SK-N-SH (cell line): ENCODE data around the gene REELD1. TPM values are rescaled to one million over a fixed set of nuclear protein-coding genes. Genes with fewer than 3 reads are reported as not detected.

ENCODE experiments used
- CTCF ChIA-PET: fragments of 300-600, 350-600 bp; formaldehyde crosslinking; extraction: SDS; loops from one replicate; lab custom pipeline; 2021; lab: Yijun Ruan, JAX
- POLR2A ChIA-PET: fragments of 350-600 bp; sonication (Branson Sonifier 250); formaldehyde crosslinking; extraction: SDS; loops from one replicate; lab custom pipeline; 2020; ENCODE audit warnings: antibody characterized with exemption, inconsistent platforms; lab: Yijun Ruan, JAX
- DNase-seq: peaks from one replicate; pipeline ENCODE4 v3.0.0; 2012
- H2AFZ ChIP-seq: fragments of 200-600 bp; sonication (generic); 2 replicates; pipeline ENCODE4 v1.8.1; 2016; ENCODE audit warnings: antibody characterized with exemption, mild to moderate bottlenecking, low read depth
- H3F3A ChIP-seq: fragments of 200-600 bp; sonication (generic); replicated peaks from 2 replicates; pipeline ENCODE3; 2016; ENCODE audit warnings: antibody characterized with exemption, mild to moderate bottlenecking; ENCODE audit not compliant: insufficient read depth
- H3K27ac ChIP-seq, 2 experiments: fragments of 200-500 bp in 1 of 2; fragments of 200-600 bp in 1 of 2; sonication (Bioruptor generic) in 1 of 2; sonication (generic), shearing (Covaris generic) in 1 of 2; 2 replicates each; pipeline versions ENCODE4 v1.5.1 to v1.6.1; 2014 to 2016; ENCODE audit warnings: low read depth in 2 of 2, inconsistent platforms in 1 of 2, low read length in 1 of 2, mild to moderate bottlenecking in 1 of 2, mixed read lengths in 1 of 2
- H3K27me3 ChIP-seq: fragments of 200-600 bp; sonication (generic), shearing (Covaris generic); 2 replicates; pipeline ENCODE4 v1.6.1; 2016; ENCODE audit warnings: mixed run types; ENCODE audit not compliant: insufficient read depth
- H3K36me3 ChIP-seq, 2 experiments: fragments of 200-500 bp in 1 of 2; fragments of 200-600 bp in 1 of 2; sonication (Bioruptor generic) in 1 of 2; sonication (generic) in 1 of 2; replicated peaks in 1 of 2; 2 replicates each; pipeline versions ENCODE3 to v1.5.1; 2014 to 2016; ENCODE audit warnings: low read length in 1 of 2, mild to moderate bottlenecking in 1 of 2; ENCODE audit not compliant: insufficient read depth in 2 of 2, control insufficient read depth in 1 of 2
- H3K4me1 ChIP-seq, 2 experiments: fragments of 200-500 bp in 1 of 2; fragments of 200-600 bp in 1 of 2; sonication (Bioruptor generic) in 1 of 2; sonication (generic), shearing (Covaris generic) in 1 of 2; 2 replicates each; pipeline versions ENCODE4 v1.5.1 to v1.6.1; 2014 to 2016; ENCODE audit warnings: low read depth in 1 of 2, low read length in 1 of 2, mixed run types in 1 of 2; ENCODE audit not compliant: insufficient read depth in 2 of 2, control insufficient read depth in 1 of 2
- H3K4me2 ChIP-seq: fragments of 200-600 bp; sonication (generic), shearing (Covaris generic); 2 replicates; pipeline ENCODE4 v1.6.1; 2017; ENCODE audit warnings: mixed run types
- H3K4me3 ChIP-seq, 2 experiments: fragments of 200-500 bp in 1 of 2; fragments of 200-600 bp in 1 of 2; sonication (Bioruptor generic) in 1 of 2; sonication (generic), shearing (Covaris generic) in 1 of 2; 2 replicates each; pipeline versions ENCODE4 v1.5.1 to v1.8.1; 2014 to 2016; ENCODE audit warnings: low read depth in 2 of 2, inconsistent platforms in 1 of 2, low read length in 1 of 2, mild to moderate bottlenecking in 1 of 2, mixed read lengths in 1 of 2, moderate library complexity in 1 of 2
- H3K79me2 ChIP-seq: fragments of 200-600 bp; sonication (generic); 2 replicates; pipeline ENCODE4 v1.8.1; 2017; ENCODE audit warnings: mild to moderate bottlenecking; ENCODE audit not compliant: insufficient read depth
- H3K9ac ChIP-seq: fragments of 200-600 bp; sonication (generic); 2 replicates; pipeline ENCODE4 v1.6.1; 2017; ENCODE audit warnings: mixed run types
- H3K9me2 ChIP-seq: fragments of 200-600 bp; sonication (generic); 2 replicates; pipeline ENCODE4 v1.6.1; 2017; ENCODE audit warnings: mixed run types
- H3K9me3 ChIP-seq: fragments of 200-600 bp; sonication (generic); 2 replicates; pipeline ENCODE4 v1.6.1; 2017; ENCODE audit warnings: mixed run types, mild to moderate bottlenecking, moderate library complexity
- H4K20me1 ChIP-seq: fragments of 200-600 bp; sonication (generic); 2 replicates; pipeline ENCODE4 v1.6.1; 2017; ENCODE audit warnings: mild to moderate bottlenecking, mixed run types; ENCODE audit not compliant: insufficient read depth
- ELF1 ChIP-seq: IDR thresholded peaks from 2 replicates; pipeline ENCODE4 v1.4.0; 2012
- MAX ChIP-seq: IDR thresholded peaks from 2 replicates; pipeline ENCODE4 v1.4.0; 2012; ENCODE audit warnings: low read depth
- POLR2AphosphoS5 ChIP-seq: IDR thresholded peaks from 2 replicates; pipeline ENCODE4 v1.6.1; 2012; ENCODE audit warnings: low read depth, low read length
- RFX5 ChIP-seq: IDR thresholded peaks from 2 replicates; pipeline ENCODE4 v1.6.1; 2012; ENCODE audit warnings: mild to moderate bottlenecking, improper control_type of control experiment, low read length
- TEAD4 ChIP-seq: IDR thresholded peaks from 2 replicates; pipeline ENCODE4 v1.4.0; 2012; ENCODE audit warnings: mild to moderate bottlenecking, borderline replicate concordance; ENCODE audit not compliant: insufficient read depth
- USF2 ChIP-seq: fragments of 150-350 bp; IDR thresholded peaks from 2 replicates; pipeline ENCODE4 v1.6.1; 2017; ENCODE audit warnings: antibody characterized with exemption, low read length, low read depth, borderline replicate concordance
- ZBTB33 ChIP-seq: IDR thresholded peaks from 2 replicates; pipeline ENCODE4 v1.4.0; 2012; ENCODE audit warnings: low read depth, borderline replicate concordance
- WGBS: methylation state at CpG from one replicate; pipeline ENCODE4 v1.1.6; 2017; ENCODE audit warnings: low lambda C conversion rate; 5-methylcytosine and 5-hydroxymethylcytosine counted together
- polyA plus RNA-seq, 3 experiments: library from polyadenylated mRNA; depleted of rRNA; stranded (reverse); fragments of >200 nt; gene quantifications; 2 replicates each; pipeline ENCODE4 v1.2.3, GENCODE V29; 2012

Gene REELD1
- polyA plus RNA-seq, 1 of the 3 experiments (the other 2 are of a cell fraction) = not detected

- Histone ChIP-seq H2AFZ (no peak overlapping the region), H3K9me3 (no peaks in the 10 kb centered on the region), H3K27ac (no peak overlapping the region), H3F3A (no peaks in the 10 kb centered on the region), H3K4me3 (no peak overlapping the region), H3K4me2 (no peak overlapping the region), H4K20me1 (peaks cover 13% of the 10 kb centered on the region; the same call in 1 of the 2 replicates), H3K9ac (no peak overlapping the region), H3K79me2 (peaks cover 55% of the 10 kb centered on the region), H3K36me3 (peaks cover 43 to 44% of the 10 kb centered on the region in 2 experiments), H3K4me1 (peaks cover 0 to 3% of the 10 kb centered on the region in 2 experiments; a peak in 3 of 4 replicates), H3K27me3 (no peaks in the 10 kb centered on the region), H3K9me2 (no peaks in the 10 kb centered on the region)
- 92% methylated on average over 2 of the region's 2 CpGs for WGBS
- ChIA-PET CTCF (no interaction called here), POLR2A (no interaction called here)
- no peak for DNase-seq
- TF ChIP-seq TEAD4 = no peak
- TF ChIP-seq ZBTB33 = no peak
- TF ChIP-seq USF2 = no peak
- no peak for TF ChIP-seq RFX5
Measured at GRCh38 chr4:146183209-146183608, 31.1 kb upstream of the REELD1 start.

- H3K36me3 ChIP-seq = peaks cover 60 to 68% of the 10 kb centered on the region in 2 experiments
Measured at GRCh38 chr4:146186041-146186440, 28.3 kb upstream of the REELD1 start.

More at GRCh38 chr4:146186041-146186440, 28.3 kb upstream of the REELD1 start:
- H4K20me1 ChIP-seq = no peaks in the 10 kb centered on the region
- no peak overlapping the region for H3K4me2 ChIP-seq
- H2AFZ ChIP-seq = no peak overlapping the region
- H3K9me3 ChIP-seq = no peaks in the 10 kb centered on the region
- TF ChIP-seq MAX = no peak
- TF ChIP-seq POLR2AphosphoS5 = no peak
- TF ChIP-seq TEAD4 = no peak
- TF ChIP-seq ZBTB33 = no peak
- TF ChIP-seq ELF1 = no peak
- DNase-seq = no peak
- WGBS = 92% methylated on average over 4 of the region's 4 CpGs
- H3K27ac ChIP-seq = no peak overlapping the region
- peaks cover 28% of the 10 kb centered on the region; the same call in 1 of the 2 replicates for H3K79me2 ChIP-seq
- H3K9ac ChIP-seq = no peak overlapping the region
- CTCF ChIA-PET = no interaction called here
- no peaks in the 10 kb centered on the region for H3K9me2 ChIP-seq
- POLR2A ChIA-PET = no interaction called here
- no peaks in the 10 kb centered on the region for H3F3A ChIP-seq
- H3K4me3 ChIP-seq = no peak overlapping the region
- H3K4me1 ChIP-seq = no peaks in the 10 kb centered on the region; a peak in 1 of 4 replicates
- H3K27me3 ChIP-seq = no peaks in the 10 kb centered on the region
